Neuronal stem cell (in vitro differentiated cells): ENCODE data around the gene SUGCT.

Source experiments
- DNase-seq: peaks from one replicate; pipeline ENCODE4 v3.0.0-alpha.2; 2013; ENCODE audit warnings: low spot score
- H2AFZ ChIP-seq: one replicate; pipeline ENCODE4 v1.6.1; 2013; ENCODE audit warnings: mild to moderate bottlenecking, low read length, inconsistent platforms
- H2AK5ac ChIP-seq: 2 replicates; pipeline ENCODE4 v1.6.1; 2013; ENCODE audit warnings: low read depth, mild to moderate bottlenecking, inconsistent platforms, low read length, moderate library complexity, mixed read lengths
- H2BK120ac ChIP-seq: 2 replicates; pipeline ENCODE4 v1.6.1; 2013; ENCODE audit warnings: low read depth, mild to moderate bottlenecking, inconsistent platforms, low read length, moderate library complexity, mixed read lengths
- H2BK12ac ChIP-seq: one replicate; pipeline ENCODE4 v1.6.1; 2013; ENCODE audit warnings: low read length, inconsistent platforms
- H2BK15ac ChIP-seq: 2 replicates; pipeline ENCODE4 v1.6.1; 2013; ENCODE audit warnings: mild to moderate bottlenecking, low read length, inconsistent platforms, mixed read lengths
- H2BK5ac ChIP-seq: one replicate; pipeline ENCODE4 v1.6.1; 2013; ENCODE audit warnings: inconsistent platforms, mild to moderate bottlenecking, low read length, moderate library complexity
- H3K14ac ChIP-seq: one replicate; pipeline ENCODE4 v1.6.1; 2013; ENCODE audit warnings: low read length, inconsistent platforms
- H3K18ac ChIP-seq: 2 replicates; pipeline ENCODE4 v1.6.1; 2013; ENCODE audit warnings: low read length, inconsistent platforms
- H3K23ac ChIP-seq: 2 replicates; pipeline ENCODE4 v1.6.1; 2013; ENCODE audit warnings: low read depth, mild to moderate bottlenecking, mixed read lengths, low read length, inconsistent platforms; ENCODE audit not compliant: poor library complexity
- H3K27ac ChIP-seq: replicated peaks from 3 replicates; pipeline ENCODE4 v1.5.1; 2013; ENCODE audit warnings: low read length, inconsistent platforms
- H3K27me3 ChIP-seq, 3 experiments: 2 replicates each; pipeline ENCODE4 v1.6.1; 2013; ENCODE audit warnings: low read length in 3 of 3, mild to moderate bottlenecking in 2 of 3, inconsistent platforms in 1 of 3, low read depth in 1 of 3, mixed read lengths in 1 of 3, moderate library complexity in 1 of 3; ENCODE audit not compliant: control insufficient read depth in 3 of 3, insufficient read depth in 3 of 3
- H3K36me3 ChIP-seq, 2 donors: replicated peaks in 1 of 2; 2 replicates each; pipeline ENCODE4 v1.6.1; 2013; ENCODE audit warnings: low read length in 2 of 2; ENCODE audit not compliant: control insufficient read depth in 2 of 2, insufficient read depth in 2 of 2
- H3K4ac ChIP-seq: 2 replicates; pipeline ENCODE4 v1.6.1; 2013; ENCODE audit warnings: inconsistent platforms, mild to moderate bottlenecking, low read length, moderate library complexity
- H3K4me1 ChIP-seq, 2 donors: 1 replicate in 1 of 2; 2 replicates in 1 of 2; pipeline ENCODE4 v1.6.1; 2013; ENCODE audit warnings: low read length in 2 of 2, low read depth in 1 of 2; ENCODE audit not compliant: control insufficient read depth in 2 of 2, insufficient read depth in 1 of 2
- H3K4me2 ChIP-seq: one replicate; pipeline ENCODE4 v1.6.1; 2013; ENCODE audit warnings: mild to moderate bottlenecking, low read length, inconsistent platforms; ENCODE audit not compliant: insufficient read depth, poor library complexity, severe bottlenecking
- H3K4me3 ChIP-seq, 2 donors: 2 replicates each; pipeline ENCODE4 v1.5.1; 2013; ENCODE audit warnings: low read length in 2 of 2, mild to moderate bottlenecking in 2 of 2, inconsistent platforms in 1 of 2, moderate library complexity in 1 of 2
- H3K79me1 ChIP-seq: one replicate; pipeline ENCODE4 v1.6.1; 2013; ENCODE audit warnings: low read depth, mild to moderate bottlenecking, inconsistent platforms, low read length, moderate library complexity
- H3K9ac ChIP-seq: one replicate; pipeline ENCODE4 v1.6.1; 2013; ENCODE audit warnings: mild to moderate bottlenecking, low read depth, low read length, inconsistent platforms; ENCODE audit not compliant: poor library complexity
- H3K9me3 ChIP-seq, 2 donors: replicated peaks in 1 of 2; 2 replicates each; pipeline versions ENCODE3 to v1.6.1; 2013; ENCODE audit warnings: low read length in 2 of 2, mild to moderate bottlenecking in 2 of 2, inconsistent platforms in 1 of 2, low read depth in 1 of 2, mixed read lengths in 1 of 2, moderate library complexity in 1 of 2; ENCODE audit not compliant: control insufficient read depth in 2 of 2, insufficient read depth in 1 of 2
- H4K8ac ChIP-seq: one replicate; pipeline ENCODE4 v1.6.1; 2013; ENCODE audit warnings: low read depth, mild to moderate bottlenecking, inconsistent platforms, low read length, moderate library complexity
- H4K91ac ChIP-seq: one replicate; pipeline ENCODE4 v1.6.1; 2013; ENCODE audit warnings: low read length, low read depth, mild to moderate bottlenecking, inconsistent platforms; ENCODE audit not compliant: poor library complexity
- whole genome bisulfite sequencing, 2 donors: extraction: QIAGEN DNeasy Blood & Tissue Kit; methylation state at CpG; one replicate each; pipeline ENCODE4 v1.1.7; 2013; ENCODE audit warnings: missing lambda C conversion rate in 2 of 2, mixed read lengths in 1 of 2; ENCODE audit not compliant: insufficient read length in 2 of 2, insufficient replicate concordance in 1 of 2; ENCODE audit errors: extremely low coverage in 2 of 2; 5-methylcytosine and 5-hydroxymethylcytosine counted together

SUGCT gene

GRCh38 chr7:40701836-40702551 is 567.2 kb downstream of the SUGCT start:
- no peak overlapping the region for H4K91ac ChIP-seq
- DNase-seq = no peak
- H3K9me3 ChIP-seq = no peaks in the 10 kb centered on the region
- H3K18ac ChIP-seq = no peak overlapping the region
- no peaks in the 10 kb centered on the region for H3K27me3 ChIP-seq
- H3K23ac ChIP-seq = no peak overlapping the region
- H3K14ac ChIP-seq = no peak overlapping the region
- H3K4ac ChIP-seq = no peak overlapping the region
- H2AFZ ChIP-seq = no peak overlapping the region
- H2BK15ac ChIP-seq = no peak overlapping the region
- H4K8ac ChIP-seq = no peak overlapping the region
- no peak overlapping the region for H3K4me3 ChIP-seq
- peaks cover 6 to 9% of the 10 kb centered on the region in 2 donors for H3K4me1 ChIP-seq
- no peak overlapping the region for H2BK5ac ChIP-seq
- no peak overlapping the region for H3K27ac ChIP-seq
- H2AK5ac ChIP-seq = no peak overlapping the region
- H3K9ac ChIP-seq = no peak overlapping the region
- no peaks in the 10 kb centered on the region for H3K36me3 ChIP-seq
- no peak overlapping the region for H2BK120ac ChIP-seq
- no peak overlapping the region for H3K4me2 ChIP-seq
- WGBS, 2 donors = no CpG with 5 or more reads among the region's 3 CpGs
- H2BK12ac ChIP-seq = no peak overlapping the region
- no peaks in the 10 kb centered on the region for H3K79me1 ChIP-seq

DNA sequence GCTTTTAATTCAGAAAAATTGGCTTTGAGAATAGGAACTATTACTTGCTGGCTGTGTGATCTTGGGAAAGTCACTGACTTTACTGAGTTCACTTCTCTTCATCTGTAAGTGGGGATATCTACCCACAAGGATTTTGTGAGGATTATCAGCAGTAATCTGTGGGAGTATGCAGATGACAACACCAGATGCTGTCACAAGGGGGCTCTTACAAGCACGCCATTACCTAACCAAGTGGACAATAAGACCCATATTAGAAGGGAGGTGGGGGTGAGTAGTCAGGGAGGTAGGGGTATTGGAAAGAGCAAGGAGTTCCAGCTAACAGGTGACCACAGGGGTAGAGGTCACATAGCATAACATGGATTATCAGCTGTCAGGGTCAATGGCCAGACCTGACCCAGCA is 569.4 kb downstream of the SUGCT start:
- no CpG with 5 or more reads among the region's 1 CpG for WGBS, 2 donors

DNA sequence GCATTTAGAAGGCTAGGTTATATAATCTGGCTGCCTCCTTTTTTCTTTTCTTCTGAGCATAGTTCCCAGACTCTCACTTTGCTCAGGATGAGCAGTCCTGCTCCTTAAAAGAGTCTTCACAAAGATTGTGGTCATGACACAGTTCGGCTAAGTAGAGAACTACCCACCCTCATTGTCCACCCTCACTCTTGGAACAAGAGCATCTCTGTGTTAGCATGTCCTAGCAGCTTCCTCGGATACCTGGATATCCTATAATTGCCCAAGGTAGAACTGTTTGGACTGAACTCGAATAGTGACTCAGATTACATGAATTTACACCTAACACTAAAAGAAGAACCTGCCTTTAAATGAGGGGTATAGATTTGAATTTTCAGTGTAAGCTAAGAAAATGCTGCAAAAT is 572.0 kb downstream of the SUGCT start:
- H2BK120ac ChIP-seq = no peak overlapping the region
- H3K9ac ChIP-seq = no peak overlapping the region
- no peak overlapping the region for H3K23ac ChIP-seq
- no peaks in the 10 kb centered on the region for H3K27me3 ChIP-seq
- no peaks in the 10 kb centered on the region for H3K36me3 ChIP-seq
- H3K4ac ChIP-seq = no peak overlapping the region
- H3K14ac ChIP-seq = no peak overlapping the region
- H3K79me1 ChIP-seq = no peaks in the 10 kb centered on the region
- no peak overlapping the region for H3K4me3 ChIP-seq
- no peaks in the 10 kb centered on the region for H3K4me1 ChIP-seq
- no peak overlapping the region for H3K4me2 ChIP-seq
- no peaks in the 10 kb centered on the region for H3K9me3 ChIP-seq
- no peak overlapping the region for H3K27ac ChIP-seq
- no CpG with 5 or more reads among the region's 3 CpGs for WGBS, 2 donors
- no peak for DNase-seq
- H2BK12ac ChIP-seq = no peak overlapping the region
- H2BK5ac ChIP-seq = no peak overlapping the region
- H4K8ac ChIP-seq = no peak overlapping the region
- H3K18ac ChIP-seq = no peak overlapping the region
- no peak overlapping the region for H2AK5ac ChIP-seq
- H4K91ac ChIP-seq = no peak overlapping the region
- no peak overlapping the region for H2BK15ac ChIP-seq
- no peak overlapping the region for H2AFZ ChIP-seq

More for the DNA sequence above, 569.4 kb downstream of the SUGCT start:
- H3K4me3 ChIP-seq = no peak overlapping the region
- H3K4ac ChIP-seq = no peak overlapping the region
- H4K8ac ChIP-seq = no peak overlapping the region
- H3K23ac ChIP-seq = no peak overlapping the region
- H3K36me3 ChIP-seq = no peaks in the 10 kb centered on the region
- no peak overlapping the region for H3K18ac ChIP-seq
- H3K27ac ChIP-seq = no peak overlapping the region
- DNase-seq = no peak
- H2BK120ac ChIP-seq = no peak overlapping the region
- H3K4me1 ChIP-seq = peaks cover 6 to 9% of the 10 kb centered on the region in 2 donors
- H2BK15ac ChIP-seq = no peak overlapping the region
- no peak overlapping the region for H2BK5ac ChIP-seq
- no peak overlapping the region for H3K14ac ChIP-seq
- no peak overlapping the region for H4K91ac ChIP-seq
- no peak overlapping the region for H2AK5ac ChIP-seq
- no peaks in the 10 kb centered on the region for H3K79me1 ChIP-seq
- no peak overlapping the region for H3K9ac ChIP-seq
- H2AFZ ChIP-seq = no peak overlapping the region
- no peak overlapping the region for H3K4me2 ChIP-seq
- H2BK12ac ChIP-seq = no peak overlapping the region
- no peaks in the 10 kb centered on the region for H3K9me3 ChIP-seq
- no peaks in the 10 kb centered on the region for H3K27me3 ChIP-seq

- no peaks in the 10 kb centered on the region for H3K9me3 ChIP-seq
- H3K27ac ChIP-seq = no peak overlapping the region
- H2BK15ac ChIP-seq = no peak overlapping the region
- no peak overlapping the region for H3K18ac ChIP-seq
- no peak overlapping the region for H3K4ac ChIP-seq
- H2BK120ac ChIP-seq = no peak overlapping the region
- H3K4me3 ChIP-seq = no peak overlapping the region
- H3K14ac ChIP-seq = no peak overlapping the region
- no peak overlapping the region for H4K91ac ChIP-seq
- no peak overlapping the region for H2BK5ac ChIP-seq
- H2AK5ac ChIP-seq = no peak overlapping the region
- no peaks in the 10 kb centered on the region for H3K36me3 ChIP-seq
- no CpG with 5 or more reads among the region's 6 CpGs for WGBS, 2 donors
- H3K23ac ChIP-seq = no peak overlapping the region
- no peak overlapping the region for H3K4me2 ChIP-seq
- H3K27me3 ChIP-seq = no peaks in the 10 kb centered on the region
- H2BK12ac ChIP-seq = no peak overlapping the region
- H2AFZ ChIP-seq = no peak overlapping the region
- H3K9ac ChIP-seq = no peak overlapping the region
- H4K8ac ChIP-seq = no peak overlapping the region
- H3K4me1 ChIP-seq = no peaks in the 10 kb centered on the region
- H3K79me1 ChIP-seq = no peaks in the 10 kb centered on the region
- DNase-seq = no peak
Measured at GRCh38 chr7:40709062-40709964, 574.5 kb downstream of the SUGCT start.
